ENCODE data around the gene ICA1.

Gene ICA1

GRCh38 chr7:8226501-8226900 is 35.5 kb downstream of the ICA1 start:
- DNase-seq, result no peak

- DNase-seq, result no peak
Observed at GRCh38 chr7:8221567-8221966, 40.4 kb downstream of the ICA1 start.

GRCh38 chr7:8221101-8221495 is 40.9 kb downstream of the ICA1 start:
- DNase-seq, result no peak

GRCh38 chr7:8220376-8221100 is 41.4 kb downstream of the ICA1 start:
- no peak for DNase-seq

GRCh38 chr7:8217200-8218068 is 44.5 kb downstream of the ICA1 start:
- peak in 1 of 2 donors; percentile 90 for DNase-seq

- DNase-seq, result no peak
Observed at GRCh38 chr7:8216334-8216690, 45.7 kb downstream of the ICA1 start.

GRCh38 chr7:8215648-8216333 is 46.2 kb downstream of the ICA1 start:
- DNase-seq, result no peak

- peak in 1 of 2 donors; percentile 33 for DNase-seq
Observed at GRCh38 chr7:8214244-8214824, 47.6 kb downstream of the ICA1 start.

- no peak for DNase-seq
Observed at GRCh38 chr7:8213381-8213780, 48.6 kb downstream of the ICA1 start.

- no peak for DNase-seq
Observed at GRCh38 chr7:8212638-8213037, 49.3 kb downstream of the ICA1 start.

- DNase-seq, result no peak
Observed at GRCh38 chr7:8211725-8212096, 50.3 kb downstream of the ICA1 start.

GRCh38 chr7:8210845-8211724 is 50.9 kb downstream of the ICA1 start:
- DNase-seq, result no peak

GRCh38 chr7:8209353-8209752 is 52.6 kb downstream of the ICA1 start:
- no peak for DNase-seq

- no peak for DNase-seq
Observed at GRCh38 chr7:8208816-8209215, 53.2 kb downstream of the ICA1 start.

GRCh38 chr7:8206956-8207355 is 55.0 kb downstream of the ICA1 start:
- no peak for DNase-seq

GRCh38 chr7:8205537-8205936 is 56.4 kb downstream of the ICA1 start:
- no peak for DNase-seq

- DNase-seq, result no peak
Observed at GRCh38 chr7:8205031-8205387, 57.0 kb downstream of the ICA1 start.

GRCh38 chr7:8204339-8205030 is 57.5 kb downstream of the ICA1 start:
- no peak for DNase-seq

GRCh38 chr7:8201846-8202441 is 60.0 kb downstream of the ICA1 start:
- no peak for DNase-seq

GRCh38 chr7:8200717-8201116 is 61.2 kb downstream of the ICA1 start:
- DNase-seq, result no peak

- no peak for DNase-seq
Observed at GRCh38 chr7:8200316-8200715, 61.7 kb downstream of the ICA1 start.
